ENCODE results near the gene MOB1B. TPM values are rescaled to one million over a fixed set of nuclear protein-coding genes. Genes with fewer than 3 reads are reported as not detected.
A peak's percentile ranks its signal among the peaks of the same experiment; 100 is the strongest.

MOB1B gene
- total RNA-seq (10 to 100 TPM; 26.5 to 29.8 TPM), polyA plus RNA-seq (1 to 10 TPM; 5.9 to 6.1 TPM)
- long read RNA-seq, donor 1, full-length matches to known transcripts: 1 of 2 reads
- long read RNA-seq, donor 1, partial matches to known transcripts: 0 of 2 reads
- long read RNA-seq, donor 1, other reads (novel, unspliced or antisense): 1 of 2 reads
- long read RNA-seq, donor 2, partial matches to known transcripts: 0 of 8 reads
- long read RNA-seq, donor 2, other reads (novel, unspliced or antisense): 8 of 8 reads

DNA sequence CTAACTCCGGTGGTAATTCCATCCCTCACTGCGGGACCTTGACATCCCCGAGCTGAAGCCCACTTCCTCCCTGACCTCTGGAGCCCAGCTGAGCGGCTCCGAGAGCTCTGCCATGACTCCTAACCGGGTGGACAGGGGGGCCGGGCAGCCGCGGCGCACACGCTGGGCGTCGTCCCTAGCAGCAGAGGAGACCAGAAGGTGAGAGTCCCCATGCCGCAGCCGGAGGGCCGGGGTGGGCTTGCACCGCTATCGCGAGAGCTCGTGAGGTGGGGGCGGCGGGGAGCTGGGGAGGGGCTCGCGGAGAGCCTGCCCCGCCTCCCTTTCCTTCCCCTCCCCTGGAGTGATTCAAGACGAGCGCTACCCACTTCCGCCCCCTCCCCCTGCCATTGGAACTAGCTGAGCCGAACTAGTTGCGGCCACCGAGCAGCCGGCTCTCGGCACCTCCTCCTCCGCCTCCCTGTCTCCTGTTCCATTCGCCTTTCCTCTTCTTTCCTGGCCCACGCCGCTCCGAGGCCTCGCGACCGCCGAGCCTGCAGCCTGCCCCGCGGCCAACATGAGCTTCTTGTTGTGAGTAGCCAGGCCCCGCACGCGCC, at the start of gene MOB1B:
Gene MOB1B, plus strand, starts transcription at position 386 of the 593 bp plus-strand sequence. Its CDS starts 168 bp downstream, at position 554.
- peak within 1 kb of the TSS in 1 of 2 donors; percentile 73 for H3K27ac ChIP-seq (ENCODE audit: low read depth in 1 of 2, low read length in 2 of 2)
- peak within 1 kb of the TSS; percentile 77 to 92 for H3K4me3 ChIP-seq (ENCODE audit: low read length in 2 of 2)
- WGBS, 2 donors: 0% methylated on average over 22 to 47 of the region's 47 CpGs
- DNase-seq: peak; percentile 93 to 96
- ATAC-seq (ENCODE audit: low FRiP score): peak; percentile 96
- no peaks in the 10 kb centered on the region for H3K27me3 ChIP-seq (ENCODE audit: control insufficient read depth in 1 of 2, insufficient read depth in 2 of 2, low read length in 1 of 2)
- H3K36me3 ChIP-seq (ENCODE audit: control insufficient read depth in 1 of 2, insufficient read depth in 2 of 2, low read length in 1 of 2): peaks cover 0 to 3% of the 10 kb centered on the region in 2 donors
- intact Hi-C loops (cut with DNase I): loop anchor here (2.0 to 10.0 kb wide), 4 partner anchors 53 to 90 kb away; partner anchors contain the start of gene DCK (in 2 of the 2)
- H3K4me1 ChIP-seq (ENCODE audit: control insufficient read depth in 1 of 2, insufficient read depth in 2 of 2, low read length in 2 of 2): no peaks in the 10 kb centered on the region
- no peaks in the 10 kb centered on the region for H3K9me3 ChIP-seq (ENCODE audit: control insufficient read depth, low read length)

DNA sequence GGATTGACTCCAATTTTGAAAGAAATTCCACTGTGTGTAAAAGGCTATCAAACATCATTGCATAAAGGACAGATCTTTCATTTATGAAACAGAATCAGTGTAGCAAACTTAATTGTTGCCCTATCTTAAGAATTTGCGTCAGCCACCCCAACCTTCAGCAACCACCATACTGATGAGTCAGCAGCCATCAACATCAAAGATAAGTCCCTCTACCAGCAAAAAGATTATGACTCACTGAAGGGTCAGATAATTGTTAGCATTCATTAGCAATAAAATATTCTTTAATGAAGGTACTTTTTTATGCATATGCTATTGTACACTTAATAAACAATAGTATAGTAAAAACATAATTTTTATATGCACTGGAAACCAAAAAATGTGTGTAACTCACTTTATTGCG, 46.7 kb upstream of the MOB1B start:
- Histone ChIP-seq H3K9me3 (ENCODE audit: control insufficient read depth, low read length) (no peaks in the 10 kb centered on the region), H3K36me3 (ENCODE audit: control insufficient read depth in 1 of 2, insufficient read depth in 2 of 2, low read length in 1 of 2) (no peaks in the 10 kb centered on the region), H3K4me1 (ENCODE audit: control insufficient read depth in 1 of 2, insufficient read depth in 2 of 2, low read length in 2 of 2) (no peaks in the 10 kb centered on the region), H3K27me3 (ENCODE audit: control insufficient read depth in 1 of 2, insufficient read depth in 2 of 2, low read length in 1 of 2) (no peaks in the 10 kb centered on the region), H3K4me3 (ENCODE audit: low read length in 2 of 2) (no peak overlapping the region), H3K27ac (ENCODE audit: low read depth in 1 of 2, low read length in 2 of 2) (no peak overlapping the region)
- intact Hi-C loops (cut with DNase I): no loop called here
- WGBS, 2 donors: 99% methylated on average over 2 of the region's 2 CpGs
- no peak for ATAC-seq (ENCODE audit: low FRiP score)
- no peak for DNase-seq

DNA sequence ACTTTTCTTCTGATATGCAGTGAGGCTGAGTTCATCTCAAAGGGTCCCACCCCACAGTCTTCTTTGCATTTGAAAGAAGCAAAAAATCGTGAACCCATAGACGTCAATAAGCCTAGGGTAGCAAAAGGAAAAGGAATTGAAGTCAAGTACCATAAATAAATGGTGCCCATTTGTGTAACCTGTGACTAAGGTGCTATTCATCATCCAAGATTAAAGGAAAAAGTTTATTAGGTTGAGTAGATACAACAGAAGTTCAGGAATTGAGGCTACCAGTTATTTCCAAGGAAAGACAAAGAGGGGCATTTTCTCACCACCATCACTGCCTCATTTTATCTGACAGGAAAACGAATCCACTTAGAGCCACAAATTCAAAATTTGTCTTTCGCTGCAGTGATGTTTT, 43.7 kb upstream of the MOB1B start:
- Histone ChIP-seq H3K4me1 (ENCODE audit: control insufficient read depth in 1 of 2, insufficient read depth in 2 of 2, low read length in 2 of 2) (no peaks in the 10 kb centered on the region), H3K27me3 (ENCODE audit: control insufficient read depth in 1 of 2, insufficient read depth in 2 of 2, low read length in 1 of 2) (no peaks in the 10 kb centered on the region), H3K4me3 (ENCODE audit: low read length in 2 of 2) (no peak overlapping the region), H3K36me3 (ENCODE audit: control insufficient read depth in 1 of 2, insufficient read depth in 2 of 2, low read length in 1 of 2) (no peaks in the 10 kb centered on the region), H3K27ac (ENCODE audit: low read depth in 1 of 2, low read length in 2 of 2) (no peak overlapping the region), H3K9me3 (ENCODE audit: control insufficient read depth, low read length) (no peaks in the 10 kb centered on the region)
- ATAC-seq (ENCODE audit: low FRiP score) (no peak), DNase-seq (no peak)
- WGBS, 2 donors: 66 to 69% methylated on average over 4 of the region's 4 CpGs
- intact Hi-C loops (cut with DNase I): no loop called here

- intact Hi-C loops (cut with DNase I): no loop called here
- H3K27me3 ChIP-seq (ENCODE audit: control insufficient read depth in 1 of 2, insufficient read depth in 2 of 2, low read length in 1 of 2): no peaks in the 10 kb centered on the region
- no peaks in the 10 kb centered on the region for H3K9me3 ChIP-seq (ENCODE audit: control insufficient read depth, low read length)
- DNase-seq (no peak), ATAC-seq (ENCODE audit: low FRiP score) (no peak)
- H3K36me3 ChIP-seq (ENCODE audit: control insufficient read depth in 1 of 2, insufficient read depth in 2 of 2, low read length in 1 of 2): no peaks in the 10 kb centered on the region
- WGBS, 2 donors: 56 to 65% methylated on average over 1 of the region's 1 CpG
- H3K4me1 ChIP-seq (ENCODE audit: control insufficient read depth in 1 of 2, insufficient read depth in 2 of 2, low read length in 2 of 2): no peaks in the 10 kb centered on the region
- no peak overlapping the region for H3K27ac ChIP-seq (ENCODE audit: low read depth in 1 of 2, low read length in 2 of 2)
- H3K4me3 ChIP-seq (ENCODE audit: low read length in 2 of 2): no peak overlapping the region
Observed at GRCh38 chr4:70859066-70859465, 43.1 kb upstream of the MOB1B start.

DNA sequence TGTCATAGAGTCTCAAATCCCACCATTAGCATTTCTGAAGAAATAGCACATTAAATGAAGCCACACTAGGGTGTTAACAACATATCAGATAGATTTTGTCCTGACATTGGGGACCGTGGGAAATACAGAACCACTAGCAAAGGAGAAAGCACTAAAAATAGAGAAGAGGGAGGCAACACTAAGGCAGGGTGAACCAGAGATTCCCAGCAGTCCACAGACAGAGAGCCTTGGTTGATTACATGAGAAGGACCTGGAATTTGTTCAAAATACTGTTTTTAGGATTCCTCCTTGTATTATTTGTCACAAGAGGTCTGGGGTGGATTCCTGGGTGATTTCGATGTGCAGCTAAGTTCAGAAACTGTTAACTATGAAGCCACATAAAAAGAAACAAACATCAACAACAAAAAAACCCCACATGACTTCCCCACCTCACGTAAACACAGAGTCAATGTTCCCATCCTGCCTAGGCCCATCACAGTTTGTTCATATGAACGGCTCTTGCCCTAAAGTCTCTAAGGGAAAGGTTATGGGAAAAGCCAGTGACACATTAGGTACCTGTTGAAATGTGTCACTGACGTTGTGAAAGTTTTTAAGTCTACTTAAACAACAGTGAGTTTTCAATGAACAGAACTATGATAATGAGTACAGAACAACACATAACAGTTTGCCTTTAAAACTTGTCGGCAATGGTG, 38.9 kb upstream of the MOB1B start:
- intact Hi-C loops (cut with DNase I): no loop called here
- Histone ChIP-seq H3K4me1 (ENCODE audit: control insufficient read depth in 1 of 2, insufficient read depth in 2 of 2, low read length in 2 of 2) (no peaks in the 10 kb centered on the region), H3K9me3 (ENCODE audit: control insufficient read depth, low read length) (no peaks in the 10 kb centered on the region), H3K4me3 (ENCODE audit: low read length in 2 of 2) (no peak overlapping the region), H3K27ac (ENCODE audit: low read depth in 1 of 2, low read length in 2 of 2) (no peak overlapping the region), H3K36me3 (ENCODE audit: control insufficient read depth in 1 of 2, insufficient read depth in 2 of 2, low read length in 1 of 2) (no peaks in the 10 kb centered on the region), H3K27me3 (ENCODE audit: control insufficient read depth in 1 of 2, insufficient read depth in 2 of 2, low read length in 1 of 2) (no peaks in the 10 kb centered on the region)
- ATAC-seq (ENCODE audit: low FRiP score): no peak
- 67 to 68% methylated on average over 6 of the region's 6 CpGs for WGBS, 2 donors
- no peak for DNase-seq

DNA sequence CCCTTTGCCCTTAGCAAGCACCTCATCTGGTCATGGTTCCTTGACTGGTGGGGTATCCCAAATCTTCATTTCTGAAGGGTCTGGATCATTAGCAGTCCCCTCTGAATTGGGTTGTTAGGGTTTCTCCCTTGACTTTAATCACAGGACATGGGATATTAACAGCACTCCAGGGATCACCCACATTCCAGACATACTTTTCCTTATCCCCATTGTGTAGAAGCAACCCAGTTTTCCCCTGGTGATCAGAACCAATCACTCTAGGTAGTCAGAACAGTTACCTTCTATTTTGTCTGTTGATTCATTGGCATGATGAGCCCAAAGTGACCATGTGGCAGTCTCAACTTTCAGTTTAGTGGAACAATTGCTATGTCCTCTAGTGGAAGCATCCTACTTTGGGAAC, 33.4 kb upstream of the MOB1B start:
- no peak for DNase-seq
- no peaks in the 10 kb centered on the region for H3K9me3 ChIP-seq (ENCODE audit: control insufficient read depth, low read length)
- no peak overlapping the region for H3K27ac ChIP-seq (ENCODE audit: low read depth in 1 of 2, low read length in 2 of 2)
- no peaks in the 10 kb centered on the region for H3K27me3 ChIP-seq (ENCODE audit: control insufficient read depth in 1 of 2, insufficient read depth in 2 of 2, low read length in 1 of 2)
- H3K36me3 ChIP-seq (ENCODE audit: control insufficient read depth in 1 of 2, insufficient read depth in 2 of 2, low read length in 1 of 2): no peaks in the 10 kb centered on the region
- no peaks in the 10 kb centered on the region for H3K4me1 ChIP-seq (ENCODE audit: control insufficient read depth in 1 of 2, insufficient read depth in 2 of 2, low read length in 2 of 2)
- intact Hi-C loops (cut with DNase I): no loop called here
- ATAC-seq (ENCODE audit: low FRiP score): no peak
- H3K4me3 ChIP-seq (ENCODE audit: low read length in 2 of 2): no peak overlapping the region

DNA sequence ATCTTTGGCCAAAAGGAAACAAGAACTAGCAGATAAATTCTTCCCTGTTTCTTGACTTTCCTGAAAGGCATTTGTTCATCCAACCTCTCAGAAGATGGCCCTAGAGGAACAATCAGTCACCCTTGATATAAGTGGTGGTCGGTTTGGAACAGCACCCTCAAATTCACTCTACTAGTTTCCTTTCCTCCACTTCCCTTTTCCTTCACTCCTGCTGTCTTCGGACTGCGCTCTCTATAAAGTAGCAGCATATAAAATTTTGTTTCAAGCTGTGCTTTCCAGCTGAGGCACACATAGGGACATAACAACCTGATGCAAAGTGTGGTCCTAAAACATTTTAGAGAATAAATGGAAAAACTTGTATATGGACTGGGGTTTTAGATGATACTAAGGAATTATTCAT, 29.0 kb upstream of the MOB1B start:
- Histone ChIP-seq H3K9me3 (ENCODE audit: control insufficient read depth, low read length) (no peaks in the 10 kb centered on the region), H3K27me3 (ENCODE audit: control insufficient read depth in 1 of 2, insufficient read depth in 2 of 2, low read length in 1 of 2) (no peaks in the 10 kb centered on the region), H3K36me3 (ENCODE audit: control insufficient read depth in 1 of 2, insufficient read depth in 2 of 2, low read length in 1 of 2) (no peaks in the 10 kb centered on the region), H3K4me1 (ENCODE audit: control insufficient read depth in 1 of 2, insufficient read depth in 2 of 2, low read length in 2 of 2) (no peaks in the 10 kb centered on the region), H3K4me3 (ENCODE audit: low read length in 2 of 2) (no peak overlapping the region), H3K27ac (ENCODE audit: low read depth in 1 of 2, low read length in 2 of 2) (no peak overlapping the region)
- ATAC-seq (ENCODE audit: low FRiP score): no peak
- 85 to 88% methylated on average over 3 of the region's 3 CpGs for WGBS, 2 donors
- intact Hi-C loops (cut with DNase I): no loop called here
- DNase-seq: no peak

DNA sequence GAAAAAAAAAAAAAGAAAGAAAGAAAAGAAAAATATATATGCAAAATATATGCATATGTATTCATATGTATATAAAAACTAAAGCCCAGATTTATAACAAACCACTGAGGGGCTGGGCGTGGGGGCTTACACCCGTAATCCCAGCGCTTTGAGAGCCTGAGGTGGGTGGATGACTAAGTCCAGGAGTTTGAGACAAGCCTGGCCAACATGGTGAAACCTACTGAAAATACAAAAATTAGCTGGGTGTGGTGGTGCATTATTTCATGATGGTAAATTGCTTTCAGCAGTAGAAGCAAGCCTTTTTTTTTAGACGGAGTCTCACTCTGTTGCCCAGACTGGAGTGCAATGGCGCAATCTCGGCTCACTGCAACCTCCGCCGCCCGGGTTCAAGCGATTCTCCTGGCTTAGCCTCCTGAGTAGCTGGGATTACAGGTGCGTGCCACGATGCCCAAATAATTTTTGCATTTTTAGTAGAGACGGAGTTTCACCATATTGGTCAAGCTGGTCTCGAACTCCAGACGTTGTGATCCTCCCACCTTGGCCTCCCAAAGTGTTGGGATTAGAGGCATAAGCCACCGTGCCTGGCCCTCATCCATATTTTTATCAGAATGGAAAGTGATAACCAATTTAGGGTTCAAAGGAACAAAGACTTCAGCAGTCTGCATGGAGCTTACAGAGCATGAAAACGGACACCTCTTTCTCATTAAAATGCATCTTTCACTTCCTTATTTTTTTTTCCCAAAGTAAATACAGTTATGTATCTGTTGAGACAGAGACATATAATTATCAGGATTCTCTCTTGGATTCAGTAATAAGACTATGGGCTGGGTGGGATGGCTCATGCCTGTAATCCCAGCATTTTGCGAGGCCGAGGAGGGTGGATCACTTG, 27.7 kb upstream of the MOB1B start:
- H3K9me3 ChIP-seq (ENCODE audit: control insufficient read depth, low read length): no peaks in the 10 kb centered on the region
- no peaks in the 10 kb centered on the region for H3K36me3 ChIP-seq (ENCODE audit: control insufficient read depth in 1 of 2, insufficient read depth in 2 of 2, low read length in 1 of 2)
- H3K4me1 ChIP-seq (ENCODE audit: control insufficient read depth in 1 of 2, insufficient read depth in 2 of 2, low read length in 2 of 2): no peaks in the 10 kb centered on the region
- no peak for ATAC-seq (ENCODE audit: low FRiP score)
- no peak overlapping the region for H3K4me3 ChIP-seq (ENCODE audit: low read length in 2 of 2)
- H3K27ac ChIP-seq (ENCODE audit: low read depth in 1 of 2, low read length in 2 of 2): no peak overlapping the region
- DNase-seq: no peak
- no peaks in the 10 kb centered on the region for H3K27me3 ChIP-seq (ENCODE audit: control insufficient read depth in 1 of 2, insufficient read depth in 2 of 2, low read length in 1 of 2)
- 87 to 93% methylated on average over 19 of the region's 19 CpGs for WGBS, 2 donors
- intact Hi-C loops (cut with DNase I): no loop called here

Data from aorta (tissue), 5 donors.